ENCODE results near the gene ZBTB7C. TPM values are rescaled to one million over a fixed set of nuclear protein-coding genes. Genes with fewer than 3 reads are reported as not detected.

ZBTB7C gene
- total and polyA plus RNA-seq, 4 donors, result 0.19 to 1.1 (median 0.45) TPM

DNA sequence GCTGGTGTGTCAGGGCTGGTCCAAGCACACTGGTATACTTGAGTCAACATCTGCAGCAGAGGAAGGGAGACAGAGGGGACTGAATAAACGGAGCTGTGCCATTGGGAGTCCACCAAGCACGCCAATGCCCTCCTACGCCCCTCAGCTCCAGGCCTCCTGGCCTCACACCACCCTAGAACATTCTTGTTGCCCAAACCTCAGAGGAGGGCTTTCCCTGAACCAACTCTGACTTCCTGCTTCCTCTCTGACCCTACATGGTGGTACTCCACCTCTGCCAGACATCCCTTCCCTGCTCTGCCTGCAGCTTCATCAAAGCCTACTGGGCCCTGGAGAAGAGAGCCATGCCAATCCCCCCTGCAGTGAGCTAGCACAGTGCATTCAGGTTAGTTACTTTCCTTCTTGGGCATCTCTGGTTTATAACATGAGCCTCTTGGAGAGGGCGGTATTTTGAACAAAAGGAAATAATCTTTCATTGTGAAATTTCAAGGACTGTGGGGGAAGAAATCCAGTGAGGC lies 54.4 kb downstream of the ZBTB7C start:
- WGBS, result 83% methylated on average over 4 of the region's 4 CpGs
- Histone ChIP-seq H3K27ac (ENCODE audit: low read depth in 1 of 2, low read length in 2 of 2) (no peak overlapping the region), H3K4me3 (ENCODE audit: low read depth in 1 of 3, low read length in 3 of 3) (no peak overlapping the region), H3K27me3 (ENCODE audit: control insufficient read depth in 4 of 4, insufficient read depth in 4 of 4, low read length in 3 of 4) (no peaks in the 10 kb centered on the region), H3K9me3 (ENCODE audit: control insufficient read depth in 4 of 4, low read length in 3 of 4) (no peaks in the 10 kb centered on the region), H3K9ac (ENCODE audit: low read depth in 1 of 2, low read length in 2 of 2) (no peak overlapping the region), H3K36me3 (ENCODE audit: control insufficient read depth in 4 of 4, insufficient read depth in 3 of 4, low read depth in 1 of 4, low read length in 3 of 4) (no peaks in the 10 kb centered on the region), H3K4me1 (ENCODE audit: control insufficient read depth in 4 of 4, insufficient read depth in 4 of 4, low read length in 3 of 4) (no peaks in the 10 kb centered on the region)
- TF ChIP-seq GABPA (IDR thresholded peaks at IDR 0.05 in 1 of 2, conservative IDR thresholded peaks at IDR 0.05 in 1 of 2) (no peak), HNF4A (conservative IDR thresholded peaks at IDR 0.05) (no peak), FOXA2 (IDR thresholded peaks at IDR 0.05) (no peak), SP1 (IDR thresholded peaks at IDR 0.05) (no peak), FOXA1 (IDR thresholded peaks at IDR 0.05) (no peak), RXRA (IDR thresholded peaks at IDR 0.05) (no peak), RAD21 (IDR thresholded peaks at IDR 0.05) (no peak), NR2F2 (IDR thresholded peaks at IDR 0.05) (no peak), HNF4G (IDR thresholded peaks at IDR 0.05) (no peak), TAF1 (conservative IDR thresholded peaks at IDR 0.05) (no peak), EGR1 (IDR thresholded peaks at IDR 0.05; ENCODE audit: low read depth in 2 of 2) (no peak), YY1 (IDR thresholded peaks at IDR 0.05) (no peak), JUND (IDR thresholded peaks at IDR 0.05) (no peak)
- TF ChIP-seq, protein P1, sequence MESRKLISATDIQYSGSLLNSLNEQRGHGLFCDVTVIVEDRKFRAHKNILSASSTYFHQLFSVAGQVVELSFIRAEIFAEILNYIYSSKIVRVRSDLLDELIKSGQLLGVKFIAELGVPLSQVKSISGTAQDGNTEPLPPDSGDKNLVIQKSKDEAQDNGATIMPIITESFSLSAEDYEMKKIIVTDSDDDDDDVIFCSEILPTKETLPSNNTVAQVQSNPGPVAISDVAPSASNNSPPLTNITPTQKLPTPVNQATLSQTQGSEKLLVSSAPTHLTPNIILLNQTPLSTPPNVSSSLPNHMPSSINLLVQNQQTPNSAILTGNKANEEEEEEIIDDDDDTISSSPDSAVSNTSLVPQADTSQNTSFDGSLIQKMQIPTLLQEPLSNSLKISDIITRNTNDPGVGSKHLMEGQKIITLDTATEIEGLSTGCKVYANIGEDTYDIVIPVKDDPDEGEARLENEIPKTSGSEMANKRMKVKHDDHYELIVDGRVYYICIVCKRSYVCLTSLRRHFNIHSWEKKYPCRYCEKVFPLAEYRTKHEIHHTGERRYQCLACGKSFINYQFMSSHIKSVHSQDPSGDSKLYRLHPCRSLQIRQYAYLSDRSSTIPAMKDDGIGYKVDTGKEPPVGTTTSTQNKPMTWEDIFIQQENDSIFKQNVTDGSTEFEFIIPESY (IDR thresholded peaks at IDR 0.05), result no peak
- TF ChIP-seq, protein P2, sequence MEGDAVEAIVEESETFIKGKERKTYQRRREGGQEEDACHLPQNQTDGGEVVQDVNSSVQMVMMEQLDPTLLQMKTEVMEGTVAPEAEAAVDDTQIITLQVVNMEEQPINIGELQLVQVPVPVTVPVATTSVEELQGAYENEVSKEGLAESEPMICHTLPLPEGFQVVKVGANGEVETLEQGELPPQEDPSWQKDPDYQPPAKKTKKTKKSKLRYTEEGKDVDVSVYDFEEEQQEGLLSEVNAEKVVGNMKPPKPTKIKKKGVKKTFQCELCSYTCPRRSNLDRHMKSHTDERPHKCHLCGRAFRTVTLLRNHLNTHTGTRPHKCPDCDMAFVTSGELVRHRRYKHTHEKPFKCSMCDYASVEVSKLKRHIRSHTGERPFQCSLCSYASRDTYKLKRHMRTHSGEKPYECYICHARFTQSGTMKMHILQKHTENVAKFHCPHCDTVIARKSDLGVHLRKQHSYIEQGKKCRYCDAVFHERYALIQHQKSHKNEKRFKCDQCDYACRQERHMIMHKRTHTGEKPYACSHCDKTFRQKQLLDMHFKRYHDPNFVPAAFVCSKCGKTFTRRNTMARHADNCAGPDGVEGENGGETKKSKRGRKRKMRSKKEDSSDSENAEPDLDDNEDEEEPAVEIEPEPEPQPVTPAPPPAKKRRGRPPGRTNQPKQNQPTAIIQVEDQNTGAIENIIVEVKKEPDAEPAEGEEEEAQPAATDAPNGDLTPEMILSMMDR (IDR thresholded peaks at IDR 0.05; ENCODE audit: low read depth, low read length, missing input control), result no peak
- TF ChIP-seq, protein P3, sequence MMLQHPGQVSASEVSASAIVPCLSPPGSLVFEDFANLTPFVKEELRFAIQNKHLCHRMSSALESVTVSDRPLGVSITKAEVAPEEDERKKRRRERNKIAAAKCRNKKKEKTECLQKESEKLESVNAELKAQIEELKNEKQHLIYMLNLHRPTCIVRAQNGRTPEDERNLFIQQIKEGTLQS (IDR thresholded peaks at IDR 0.05), result no peak
- TF ChIP-seq, protein P4, sequence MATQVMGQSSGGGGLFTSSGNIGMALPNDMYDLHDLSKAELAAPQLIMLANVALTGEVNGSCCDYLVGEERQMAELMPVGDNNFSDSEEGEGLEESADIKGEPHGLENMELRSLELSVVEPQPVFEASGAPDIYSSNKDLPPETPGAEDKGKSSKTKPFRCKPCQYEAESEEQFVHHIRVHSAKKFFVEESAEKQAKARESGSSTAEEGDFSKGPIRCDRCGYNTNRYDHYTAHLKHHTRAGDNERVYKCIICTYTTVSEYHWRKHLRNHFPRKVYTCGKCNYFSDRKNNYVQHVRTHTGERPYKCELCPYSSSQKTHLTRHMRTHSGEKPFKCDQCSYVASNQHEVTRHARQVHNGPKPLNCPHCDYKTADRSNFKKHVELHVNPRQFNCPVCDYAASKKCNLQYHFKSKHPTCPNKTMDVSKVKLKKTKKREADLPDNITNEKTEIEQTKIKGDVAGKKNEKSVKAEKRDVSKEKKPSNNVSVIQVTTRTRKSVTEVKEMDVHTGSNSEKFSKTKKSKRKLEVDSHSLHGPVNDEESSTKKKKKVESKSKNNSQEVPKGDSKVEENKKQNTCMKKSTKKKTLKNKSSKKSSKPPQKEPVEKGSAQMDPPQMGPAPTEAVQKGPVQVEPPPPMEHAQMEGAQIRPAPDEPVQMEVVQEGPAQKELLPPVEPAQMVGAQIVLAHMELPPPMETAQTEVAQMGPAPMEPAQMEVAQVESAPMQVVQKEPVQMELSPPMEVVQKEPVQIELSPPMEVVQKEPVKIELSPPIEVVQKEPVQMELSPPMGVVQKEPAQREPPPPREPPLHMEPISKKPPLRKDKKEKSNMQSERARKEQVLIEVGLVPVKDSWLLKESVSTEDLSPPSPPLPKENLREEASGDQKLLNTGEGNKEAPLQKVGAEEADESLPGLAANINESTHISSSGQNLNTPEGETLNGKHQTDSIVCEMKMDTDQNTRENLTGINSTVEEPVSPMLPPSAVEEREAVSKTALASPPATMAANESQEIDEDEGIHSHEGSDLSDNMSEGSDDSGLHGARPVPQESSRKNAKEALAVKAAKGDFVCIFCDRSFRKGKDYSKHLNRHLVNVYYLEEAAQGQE (IDR thresholded peaks at IDR 0.05), result no peak
- TF ChIP-seq, protein P5, sequence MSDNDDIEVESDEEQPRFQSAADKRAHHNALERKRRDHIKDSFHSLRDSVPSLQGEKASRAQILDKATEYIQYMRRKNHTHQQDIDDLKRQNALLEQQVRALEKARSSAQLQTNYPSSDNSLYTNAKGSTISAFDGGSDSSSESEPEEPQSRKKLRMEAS (IDR thresholded peaks at IDR 0.05), result no peak
- no peak for DNase-seq (ENCODE audit: low spot score)

All from liver (tissue), 9 donors.